Suppressor macrophage (primary cell): ENCODE data around the gene ST8SIA6.
"Not testable (repeated sequence)": the region's sequence is repeated elsewhere in the genome, so short reads cannot be mapped to it uniquely, and the experiment has no call there.

Experiments
- DNase-seq, 4 experiments: peaks; one replicate each; pipeline ENCODE4 v3.0.0-alpha.2; 2020 to 2022

The ST8SIA6 gene

DNA sequence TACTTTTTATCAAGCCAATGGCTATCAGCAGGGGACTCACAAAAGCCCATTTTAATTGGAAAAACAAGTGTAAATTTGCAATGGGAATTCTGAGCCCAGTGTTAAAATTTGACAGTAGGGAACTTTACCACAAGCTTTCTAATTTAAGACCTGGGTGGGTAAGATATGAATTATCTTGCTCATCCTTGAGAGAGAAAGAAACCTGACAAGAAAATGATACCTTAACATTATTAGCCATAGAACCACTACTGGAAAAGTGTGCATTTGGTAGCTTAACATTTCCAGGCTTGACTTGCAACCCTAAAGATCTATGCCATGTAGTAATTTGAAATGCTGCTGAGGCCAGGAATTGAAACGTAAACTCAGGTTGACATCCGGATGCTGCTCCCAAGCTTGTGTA lies 2.7 kb upstream of the ST8SIA6 start:
- DNase-seq, result no peak

DNA sequence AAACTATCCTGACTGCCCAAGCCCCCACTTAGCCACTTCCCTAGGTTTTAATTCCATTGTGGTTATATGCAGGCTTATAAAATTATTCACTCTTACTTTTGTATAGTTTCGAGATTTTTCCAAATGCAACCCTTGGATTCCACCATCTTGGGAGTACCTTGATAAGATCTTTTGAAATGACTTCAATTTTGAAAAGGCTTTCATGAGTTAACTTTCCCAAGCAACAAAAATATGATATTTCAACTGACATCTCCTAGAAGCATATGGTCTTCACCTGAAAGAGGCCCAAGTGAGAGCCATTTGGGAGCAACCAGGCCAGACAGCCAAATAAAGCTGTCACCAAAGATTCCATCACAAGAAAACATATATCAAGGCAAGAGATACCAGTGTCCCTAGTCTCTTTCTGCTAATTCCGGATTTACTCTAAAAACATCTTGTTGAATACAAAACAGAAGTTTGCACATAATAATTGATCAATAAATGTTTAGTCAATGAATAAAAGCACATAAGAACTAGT lies 1.7 kb upstream of the ST8SIA6 start:
- no peak for DNase-seq

DNA sequence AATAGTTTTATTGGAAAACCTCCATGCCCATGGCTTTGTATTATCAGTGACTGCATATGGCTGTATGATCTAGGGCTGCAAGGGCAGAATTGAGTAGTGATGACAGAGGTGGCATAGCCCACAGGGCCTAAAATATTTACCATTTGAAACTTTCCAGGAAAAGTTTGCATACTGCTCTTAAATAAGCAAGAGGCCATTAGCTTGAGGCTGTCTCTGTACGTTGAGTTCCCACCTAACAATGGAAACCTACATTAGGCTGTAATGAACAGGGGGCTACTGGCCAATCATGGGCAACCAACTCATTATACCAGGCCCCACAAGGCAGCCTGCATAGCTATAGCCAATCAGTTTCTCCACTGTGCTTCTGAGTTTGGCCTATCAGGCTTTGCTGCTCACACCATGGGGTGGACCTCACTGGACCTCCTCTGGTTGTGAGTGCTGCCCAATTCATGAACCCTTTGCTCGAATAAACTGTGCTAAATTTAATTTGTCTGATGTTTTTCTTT lies 673 bp upstream of the ST8SIA6 start:
- no peak for DNase-seq

DNA sequence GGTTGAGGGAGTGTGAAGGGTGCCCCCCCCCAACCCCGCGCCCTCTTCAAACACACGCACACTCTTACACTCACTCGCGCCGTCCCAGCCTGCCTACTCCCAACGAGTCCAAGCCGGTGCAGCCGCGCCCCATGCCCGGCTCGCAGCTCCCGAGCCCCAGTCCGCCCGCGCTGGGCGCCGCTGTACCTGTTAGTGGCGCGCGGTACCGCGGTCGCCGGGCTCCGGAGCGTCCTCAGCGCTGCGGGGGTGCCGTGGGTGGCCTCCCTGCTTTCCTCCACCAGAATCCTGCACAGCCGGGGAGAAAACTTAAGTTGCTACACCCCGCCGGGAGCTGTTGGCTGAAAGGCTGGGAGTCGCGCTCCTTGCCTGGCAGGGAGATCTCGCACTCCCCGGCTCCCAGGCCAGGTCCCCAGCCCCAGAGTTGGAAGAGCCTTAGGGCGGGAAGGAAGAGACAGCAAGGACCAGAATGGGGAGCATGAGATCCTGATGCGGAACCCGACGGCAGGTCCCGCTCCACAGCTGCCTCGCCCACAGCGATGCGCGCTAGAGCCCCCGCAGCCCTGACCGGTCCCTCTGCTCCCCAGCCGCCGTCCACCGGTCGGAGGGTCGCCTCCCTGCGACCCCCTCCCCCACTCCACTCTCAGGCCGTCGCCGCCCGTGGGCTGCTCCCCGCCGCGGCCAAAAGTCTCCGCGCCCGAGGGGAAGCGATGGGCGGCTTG lies 863 bp downstream of the ST8SIA6 start:
- peak in 3 of 4 experiments; percentile 20 to 51 (median 41) for DNase-seq

DNA sequence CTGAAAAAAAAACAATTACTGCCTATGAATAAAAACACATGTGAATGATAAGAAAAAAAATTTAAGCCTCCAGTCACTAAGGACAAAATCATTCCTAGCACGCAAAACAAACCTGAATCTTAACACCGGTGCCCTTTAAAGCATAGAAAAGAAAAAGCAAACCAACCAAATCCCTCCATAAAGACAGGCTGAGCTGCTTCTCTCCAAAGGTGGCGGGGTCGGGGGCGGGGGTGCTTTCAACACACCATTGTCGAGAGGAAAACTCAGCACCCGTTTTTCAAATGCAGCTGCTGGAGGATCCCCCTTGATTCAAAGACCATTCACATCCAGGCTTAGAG lies 1.4 kb downstream of the ST8SIA6 start:
- no peak for DNase-seq

DNA sequence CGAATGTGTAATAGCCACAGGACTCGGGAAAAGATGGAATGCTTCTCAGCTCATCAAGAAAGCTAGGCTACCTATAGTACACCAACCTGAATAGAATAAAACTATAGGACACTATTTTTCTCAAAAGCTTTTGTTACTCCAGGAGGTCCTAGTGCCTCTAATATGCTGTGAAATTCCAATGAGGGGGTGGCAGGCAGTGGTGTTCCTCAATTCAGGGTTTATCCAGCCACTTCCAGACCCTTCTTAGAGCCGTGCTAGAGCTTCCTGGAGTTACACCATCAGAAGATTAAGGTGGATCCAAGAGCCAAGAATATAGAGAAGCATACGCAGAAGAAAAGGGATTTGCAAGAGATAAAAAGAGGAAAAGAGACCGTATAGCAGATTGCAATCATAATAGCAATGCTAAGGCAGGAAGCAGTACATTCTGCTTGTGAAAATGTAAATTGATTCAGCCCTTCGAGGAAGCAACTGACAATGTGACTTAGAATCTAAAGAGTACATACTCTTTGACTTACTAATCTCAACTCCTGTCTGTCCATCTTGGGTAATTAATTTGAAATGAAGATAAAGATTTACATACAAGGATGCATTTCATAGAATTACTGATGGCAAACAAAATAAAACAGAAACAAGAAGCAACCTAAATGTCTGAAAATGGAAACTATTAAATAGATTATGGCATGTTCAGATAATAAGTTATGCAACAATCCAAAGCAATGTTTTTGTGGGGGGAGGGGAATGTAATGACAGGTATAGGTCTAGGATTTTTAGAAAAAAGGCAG lies 2.1 kb downstream of the ST8SIA6 start:
- peak in 2 of 4 experiments; percentile 16 to 30 for DNase-seq

DNA sequence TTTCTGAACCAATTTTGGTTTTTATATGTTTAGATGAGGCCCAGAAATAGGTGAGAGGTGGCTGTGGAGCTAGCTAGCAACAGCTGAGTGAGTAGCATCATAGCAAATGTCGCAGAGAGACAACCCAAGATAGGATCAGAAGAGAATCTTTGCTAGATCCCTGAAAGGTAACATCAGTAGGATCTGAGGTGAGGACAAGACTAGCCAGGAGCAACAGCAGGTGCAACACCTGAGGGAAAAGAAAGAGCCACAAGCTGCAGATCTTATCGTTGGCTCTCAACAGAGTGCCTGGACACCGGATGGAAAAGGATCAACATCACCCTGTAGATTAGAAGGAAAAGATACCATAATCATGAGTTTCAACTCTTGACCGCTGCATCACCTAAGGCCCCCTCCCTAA lies 4.4 kb downstream of the ST8SIA6 start:
- DNase-seq, result no peak

DNA sequence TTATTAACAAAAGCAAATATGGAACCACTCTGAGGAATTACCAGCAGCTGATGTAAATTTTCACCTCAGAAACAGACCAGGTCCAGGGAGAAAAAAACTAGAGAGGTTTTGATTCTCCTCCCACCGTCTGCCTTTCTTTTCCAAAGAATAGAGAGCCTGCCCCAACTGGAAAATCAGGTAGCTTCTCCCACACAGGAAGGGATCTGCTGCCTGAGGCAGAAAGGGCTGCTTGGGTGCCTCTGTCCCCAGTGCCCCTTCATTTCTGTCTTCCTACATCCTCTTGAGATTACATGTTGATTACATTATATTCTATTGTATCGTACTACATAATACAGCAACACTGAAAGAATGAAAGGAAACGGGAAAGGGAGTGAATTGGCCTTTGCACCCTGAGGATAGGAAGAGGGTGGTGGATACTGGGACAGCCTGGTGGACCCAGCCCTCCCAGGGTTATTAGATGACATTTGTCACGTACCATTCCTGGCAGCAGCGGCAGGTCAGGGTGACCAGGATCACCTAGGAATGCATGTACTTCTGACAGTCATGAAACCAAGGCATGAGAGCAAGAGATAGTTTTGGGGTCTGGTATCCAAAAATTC lies 8.9 kb downstream of the ST8SIA6 start:
- DNase-seq, result no peak

DNA sequence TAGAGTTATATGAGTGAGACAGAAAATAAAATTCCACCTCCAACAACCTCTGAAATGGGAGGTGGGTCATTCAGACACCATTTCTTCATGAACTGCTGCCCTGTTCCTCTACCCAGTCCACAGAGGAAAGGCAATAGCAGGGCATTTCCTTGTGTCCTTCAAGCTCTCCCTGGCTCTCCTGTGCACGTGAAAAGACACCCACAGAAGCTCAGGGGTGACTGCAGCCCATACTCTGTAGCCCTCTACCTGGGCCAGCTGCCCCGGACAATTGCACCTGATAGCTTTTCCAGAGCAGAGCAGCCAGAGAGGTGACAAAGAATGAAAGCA lies 10.0 kb downstream of the ST8SIA6 start:
- DNase-seq, result no peak

DNA sequence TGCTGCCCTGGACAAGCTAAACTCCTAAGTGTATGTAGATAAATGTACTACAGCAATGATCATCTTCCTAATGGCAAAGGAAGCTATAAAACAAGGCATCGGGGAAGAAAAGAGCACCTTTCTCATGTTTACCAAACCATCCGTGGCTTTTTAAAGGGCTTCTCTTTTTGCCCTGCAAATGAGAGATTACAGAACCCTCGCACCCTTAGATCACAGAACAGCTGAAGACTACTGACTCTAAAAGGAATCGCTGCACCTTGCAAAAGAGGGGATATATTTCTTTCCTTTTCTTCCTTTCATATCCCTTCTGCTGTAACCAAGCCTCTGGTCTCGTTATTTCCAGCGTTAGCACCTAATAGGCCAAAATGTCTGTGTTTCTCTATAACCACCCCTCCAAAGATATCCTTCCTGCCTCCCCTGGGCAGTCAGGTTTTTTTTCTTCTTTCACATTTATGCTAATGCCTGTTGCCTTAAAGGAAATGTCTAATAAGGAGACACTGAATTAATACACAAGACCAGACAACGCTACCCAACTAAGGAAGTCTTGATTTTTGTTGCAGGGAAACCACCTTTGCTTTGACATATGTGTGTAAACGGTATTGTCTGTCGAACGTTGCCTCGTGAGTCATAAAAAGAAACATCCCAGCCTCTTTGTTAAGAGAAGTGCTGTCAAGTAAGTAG lies 10.5 kb downstream of the ST8SIA6 start:
- DNase-seq, result peak in 1 of 4 experiments; percentile 25

DNA sequence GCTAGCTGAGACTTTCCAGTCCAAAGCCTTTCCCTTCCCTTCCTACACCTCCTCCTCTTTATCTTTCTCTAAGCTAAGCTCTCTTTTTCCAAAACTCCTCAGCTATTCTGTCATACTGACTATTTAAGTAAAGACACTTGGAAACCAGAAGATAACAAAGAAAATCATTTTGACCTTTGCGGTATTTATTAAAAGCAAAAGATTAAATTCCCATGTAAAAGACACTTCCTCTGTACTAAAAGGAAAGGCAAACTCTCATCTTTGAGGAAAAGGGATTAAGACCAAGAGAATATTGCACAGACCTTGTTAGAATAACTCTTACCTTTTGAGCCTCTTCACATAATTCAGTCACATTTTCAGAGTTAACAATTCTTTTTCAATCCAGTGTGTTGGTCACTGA lies 15.8 kb downstream of the ST8SIA6 start:
- no peak for DNase-seq

DNA sequence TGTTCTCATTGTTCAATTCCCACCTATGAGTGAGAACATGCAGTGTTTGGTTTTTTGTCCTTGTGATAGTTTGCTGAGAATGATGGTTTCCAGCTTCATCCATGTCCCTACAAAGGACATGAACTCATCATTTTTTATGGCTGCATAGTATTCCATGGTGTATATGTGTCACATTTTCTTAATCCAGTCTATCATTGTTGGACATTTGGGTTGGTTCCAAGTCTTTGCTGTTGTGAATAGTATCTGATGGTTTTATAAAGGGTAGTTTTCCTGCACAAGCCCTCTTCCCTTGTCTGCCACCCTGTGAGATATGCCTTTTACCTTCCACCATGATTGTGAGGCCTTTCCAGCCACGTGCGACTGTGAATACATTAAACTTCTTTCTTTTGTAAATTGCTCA lies 17.8 kb downstream of the ST8SIA6 start:
- not testable (repeated sequence) for DNase-seq

DNA sequence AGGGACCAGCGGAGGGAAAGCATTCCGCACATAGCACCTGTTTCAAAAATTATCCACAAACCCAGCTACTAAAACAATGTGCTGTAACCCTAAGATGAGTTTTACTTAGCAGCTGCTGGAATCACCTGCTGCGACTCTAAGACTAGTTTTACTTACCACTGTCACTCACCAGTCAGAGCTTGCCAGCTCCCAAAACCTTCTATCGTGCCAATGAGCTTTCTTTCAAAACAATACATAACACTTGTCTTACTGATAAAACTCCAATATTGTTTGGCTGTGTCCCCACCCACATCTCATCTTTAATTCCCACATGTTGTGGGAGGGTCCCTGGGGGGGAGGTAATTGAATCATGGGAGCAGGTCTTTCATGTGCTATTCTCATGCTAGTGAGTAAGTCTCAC lies 18.4 kb downstream of the ST8SIA6 start:
- no peak for DNase-seq

DNA sequence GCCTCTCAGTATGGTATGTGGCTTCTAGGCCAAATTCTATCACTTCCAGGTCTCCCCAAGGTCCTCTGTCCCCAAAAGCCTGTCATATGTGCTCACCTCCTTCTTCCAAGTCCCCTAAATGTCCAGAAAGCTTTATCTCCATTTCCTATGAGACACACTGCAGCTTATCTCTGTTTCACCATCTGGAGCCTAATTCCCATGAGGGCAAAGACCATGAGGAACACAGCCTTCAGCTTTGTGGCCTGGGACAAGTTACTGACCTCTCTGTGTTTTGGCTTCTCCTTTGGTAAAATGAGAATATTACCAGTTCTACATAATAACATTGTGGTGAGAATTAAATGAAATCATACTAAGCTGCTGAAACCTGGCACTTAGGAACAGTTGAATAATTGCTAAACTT lies 19.2 kb downstream of the ST8SIA6 start:
- DNase-seq, result no peak

DNA sequence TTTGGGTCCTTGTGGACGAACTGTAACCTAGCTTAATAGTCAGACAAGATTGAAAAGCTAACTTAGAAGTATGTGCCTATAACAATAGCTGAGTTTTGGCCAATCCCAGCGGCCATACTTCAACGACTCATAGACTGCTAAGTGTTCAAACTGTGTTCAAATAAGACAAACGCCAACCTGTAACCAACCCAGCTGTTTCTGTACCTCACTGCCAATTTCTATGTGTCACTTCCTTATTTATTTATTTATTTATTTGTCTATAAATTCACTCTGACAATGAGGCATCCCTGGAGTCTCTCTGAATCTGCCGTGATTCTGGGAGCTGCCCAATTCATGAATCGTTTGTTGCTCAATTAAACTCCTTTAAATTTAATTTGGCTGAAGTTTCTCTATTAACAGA lies 21.7 kb downstream of the ST8SIA6 start:
- DNase-seq, result no peak

DNA sequence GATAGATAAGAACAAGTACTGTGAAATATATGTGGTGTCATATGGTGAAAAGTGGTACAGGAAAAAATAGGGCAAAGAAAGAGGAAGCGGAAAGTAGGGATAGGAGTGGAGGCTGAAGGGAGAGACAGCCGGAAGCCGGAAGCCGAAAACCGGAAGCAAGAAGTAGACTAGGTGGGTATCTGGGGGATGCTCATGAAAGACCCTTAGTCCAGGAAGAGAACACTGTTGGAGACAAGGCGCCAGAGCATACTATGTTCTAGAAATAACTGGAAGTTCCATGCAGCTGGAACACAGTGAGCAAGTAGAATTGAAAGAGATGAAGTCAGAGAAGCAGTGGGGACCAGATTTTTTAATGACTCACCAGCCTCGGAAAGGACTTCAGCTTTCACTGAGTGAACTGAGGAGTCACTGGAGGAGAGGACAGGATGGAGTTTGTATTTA lies 22.5 kb downstream of the ST8SIA6 start:
- peak in 3 of 4 experiments; percentile 14 to 30 (median 21) for DNase-seq

DNA sequence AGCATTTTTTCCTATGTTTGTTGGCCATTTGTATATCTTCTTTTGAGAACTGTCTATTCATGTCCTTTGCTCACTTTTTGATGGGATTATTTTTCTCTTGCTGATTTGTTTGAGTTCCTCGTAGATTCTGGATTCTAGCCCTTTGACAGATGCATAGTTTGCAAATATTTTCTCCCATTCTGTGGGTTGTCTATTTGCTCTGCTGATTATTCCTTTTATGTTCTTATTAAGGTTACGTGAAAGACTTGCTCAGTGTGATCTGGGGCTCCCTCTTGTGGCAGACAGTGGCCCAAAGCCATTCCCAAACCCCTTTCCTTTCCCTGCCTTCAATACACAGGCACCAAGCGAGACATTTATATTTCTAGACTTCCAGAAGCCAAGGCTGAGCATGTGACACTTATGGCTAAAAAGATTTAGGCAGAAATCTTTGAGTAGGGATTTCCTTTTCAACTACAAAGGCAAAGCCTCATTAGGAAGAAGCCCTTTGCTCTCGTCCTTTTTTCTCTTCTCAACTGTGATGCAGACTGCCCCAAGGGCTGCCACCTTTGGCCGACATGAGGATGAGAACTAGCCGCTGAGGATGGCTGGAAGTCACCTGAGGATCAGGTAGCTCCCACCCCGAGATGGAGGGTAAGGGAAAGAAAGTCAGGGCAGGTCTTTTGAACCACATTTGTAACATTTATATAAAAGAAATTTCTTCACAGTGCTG lies 23.6 kb downstream of the ST8SIA6 start:
- DNase-seq, result peak; percentile 55 to 77 (median 64)

DNA sequence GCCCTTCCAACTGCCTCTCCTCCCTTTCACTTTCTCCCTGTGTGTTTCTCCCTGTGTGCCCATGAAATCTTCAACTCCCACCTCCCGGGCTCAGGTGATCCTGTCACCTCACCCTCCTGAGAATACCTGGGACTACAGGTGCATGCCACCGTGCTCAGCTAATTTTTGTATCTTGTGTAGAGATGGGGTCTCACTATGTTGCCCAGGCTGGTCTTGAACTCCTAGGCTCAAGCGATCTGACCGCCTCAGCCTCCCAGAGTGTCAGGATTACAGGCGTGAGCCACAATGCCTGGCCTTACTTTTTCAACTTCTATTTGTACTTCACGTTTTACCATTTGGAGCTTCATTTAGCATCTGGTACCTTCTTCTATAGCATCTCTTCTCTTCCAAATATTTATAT lies 24.9 kb downstream of the ST8SIA6 start:
- DNase-seq, result no peak

DNA sequence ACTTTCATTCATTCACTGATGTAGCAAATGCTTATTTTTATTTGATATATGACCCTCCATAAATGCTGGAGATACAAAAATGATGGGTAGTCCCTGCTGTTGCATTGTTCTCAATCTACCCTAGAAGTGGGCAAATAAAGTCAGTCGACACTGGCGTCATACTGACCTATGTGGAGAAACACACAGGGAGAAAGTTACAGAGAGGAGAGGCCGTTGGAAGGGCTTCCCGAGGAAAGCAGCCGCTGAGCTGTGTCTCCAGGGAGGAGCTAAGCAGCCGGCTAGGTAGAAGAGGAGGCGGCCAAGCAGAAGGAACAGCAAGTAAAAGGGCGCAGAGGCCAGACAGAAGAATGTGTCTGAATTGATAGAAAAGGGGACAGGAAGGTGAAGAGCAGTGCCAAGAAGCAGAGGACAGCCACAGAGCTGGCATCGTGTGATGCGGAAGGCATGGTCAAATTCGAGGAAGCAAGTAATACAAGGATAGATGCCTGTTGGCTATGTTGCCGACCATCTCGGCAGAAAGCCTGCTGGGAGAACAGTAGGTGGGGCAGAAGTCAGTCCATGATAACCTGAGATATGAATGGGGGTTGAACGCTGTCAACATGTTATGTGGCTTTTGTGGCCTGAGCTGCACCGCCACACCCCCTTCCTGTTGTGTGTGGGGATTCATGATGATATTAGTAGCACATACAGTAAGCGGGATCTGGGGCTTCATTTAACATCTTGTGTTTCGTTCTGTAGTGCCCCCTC lies 25.9 kb downstream of the ST8SIA6 start:
- peak in 1 of 4 experiments; percentile 22 for DNase-seq

DNA sequence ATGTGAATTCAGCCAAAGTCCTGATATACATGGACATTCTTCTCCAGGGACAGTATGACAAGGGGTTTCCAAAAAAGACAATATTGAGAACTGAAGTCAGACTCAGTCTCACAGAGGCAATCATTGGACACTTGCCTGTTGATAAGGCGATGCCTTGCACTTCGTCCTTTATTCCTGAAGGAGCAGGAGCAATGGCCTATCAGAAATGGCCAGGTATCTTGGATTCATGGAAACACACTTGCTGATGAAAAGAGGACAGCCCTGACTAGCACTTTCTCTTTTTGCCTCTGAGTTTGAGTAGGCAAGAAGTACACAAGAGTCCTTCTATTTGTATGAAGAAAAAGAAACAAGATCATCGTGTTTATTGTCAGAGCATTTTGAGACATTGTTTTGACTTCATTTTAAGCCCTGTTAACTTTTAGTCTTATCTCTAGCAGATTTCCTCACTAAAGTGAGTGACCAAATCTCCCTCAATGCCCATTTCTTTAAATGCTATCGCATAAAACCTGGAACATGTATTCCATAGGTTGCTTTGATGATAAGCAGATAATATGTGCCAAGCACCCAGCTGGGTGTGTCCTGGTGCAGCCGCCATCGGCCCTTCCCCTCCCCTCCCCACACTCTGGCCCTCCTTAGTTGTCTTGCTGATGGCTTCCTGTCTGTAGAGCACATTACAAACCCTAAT lies 26.6 kb downstream of the ST8SIA6 start:
- DNase-seq, result no peak

DNA sequence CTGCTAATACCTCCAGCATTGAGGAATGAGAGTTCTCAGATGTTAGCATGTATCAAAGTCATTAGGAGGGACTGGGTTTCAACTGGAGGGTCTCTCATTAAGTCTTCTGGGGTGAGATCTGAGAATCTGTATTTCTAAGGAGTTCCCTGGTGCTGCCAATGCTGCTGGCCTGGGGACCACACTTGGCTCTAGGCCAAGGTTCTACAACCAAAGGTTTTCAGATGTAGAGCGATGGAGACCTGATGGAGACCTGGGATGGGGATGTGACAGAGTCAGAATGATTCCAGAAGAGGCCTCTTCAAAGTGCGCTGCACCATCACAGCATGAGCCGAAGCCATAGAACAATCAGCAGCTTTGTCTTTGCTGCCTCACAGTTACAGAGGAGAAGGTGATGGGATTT lies 27.2 kb downstream of the ST8SIA6 start:
- DNase-seq, result no peak
